ENCODE data around the gene NARS2.

The NARS2 gene

GRCh38 chr11:78419327-78419726, 155.3 kb downstream of the NARS2 start:
- H3K4me3 ChIP-seq = peak overlapping the region in 7 of 10 experiments; percentile 71 to 89 (median 82); a peak in 9 of 20 replicates
- peaks cover 0 to 20% (median 0%) of the 10 kb centered on the region in 11 experiments; a peak in 6 of 22 replicates for H3K36me3 ChIP-seq

GRCh38 chr11:78418584-78419211, 156.0 kb downstream of the NARS2 start:
- peaks cover 75 to 82% (median 78%) of the 10 kb centered on the region in 10 experiments for H3K4me1 ChIP-seq

More at GRCh38 chr11:78419327-78419726, 155.3 kb downstream of the NARS2 start:
- Histone ChIP-seq H3K4me1 (peaks cover 75 to 83% (median 78%) of the 10 kb centered on the region in 10 experiments), H3K9me3 (replicated peaks in 1 of 11) (peaks cover 0 to 4% (median 0%) of the 10 kb centered on the region in 11 experiments; a peak in 3 of 22 replicates), H3K4me2 (peak overlapping the region; percentile 75 to 98 (median 93)), H3K27me3 (no peaks in the 10 kb centered on the region), H4K20me1 (peaks cover 0 to 12% (median 3%) of the 10 kb centered on the region in 11 experiments; a peak in 8 of 22 replicates), H3K27ac (peak overlapping the region; percentile 97 to 99 (median 99)), H3K9ac (peak overlapping the region; percentile 95 to 99 (median 99))
- TF ChIP-seq Cebpa-rat (IDR thresholded peaks at IDR 0.05) = peak in 9 of 11 experiments; percentile 9 to 93 (median 60); a peak in 11 of 22 replicates

GRCh38 chr11:78417888-78418583, 156.6 kb downstream of the NARS2 start:
- Histone ChIP-seq H3K9ac (peak overlapping the region; percentile 95 to 99 (median 99)), H3K4me2 (peak overlapping the region; percentile 75 to 98 (median 93)), H3K27ac (peak overlapping the region; percentile 97 to 99 (median 99)), H3K4me3 (peak overlapping the region; percentile 71 to 89 (median 82)), H3K27me3 (no peaks in the 10 kb centered on the region), H3K9me3 (replicated peaks in 1 of 11) (peaks cover 0 to under 1% (median 0%) of the 10 kb centered on the region in 11 experiments; a peak in 2 of 22 replicates), H4K20me1 (peaks cover 0 to 25% (median 16%) of the 10 kb centered on the region in 11 experiments; a peak in 13 of 22 replicates), H3K4me1 (peaks cover 75 to 82% (median 77%) of the 10 kb centered on the region in 10 experiments), H3K36me3 (peaks cover 0 to 20% (median 8%) of the 10 kb centered on the region in 11 experiments; a peak in 11 of 22 replicates)
- TF ChIP-seq Cebpa-rat (IDR thresholded peaks at IDR 0.05) = no peak

More at GRCh38 chr11:78418584-78419211, 156.0 kb downstream of the NARS2 start:
- no peak for TF ChIP-seq Cebpa-rat (IDR thresholded peaks at IDR 0.05)
- H4K20me1 ChIP-seq = peaks cover 0 to 19% (median 10%) of the 10 kb centered on the region in 11 experiments; a peak in 12 of 22 replicates
- peak overlapping the region; percentile 95 to 99 (median 99) for H3K9ac ChIP-seq
- no peaks in the 10 kb centered on the region for H3K27me3 ChIP-seq
- peak overlapping the region; percentile 71 to 89 (median 82) for H3K4me3 ChIP-seq
- peaks cover 0 to 19% (median 2%) of the 10 kb centered on the region in 11 experiments; a peak in 10 of 22 replicates for H3K36me3 ChIP-seq
- peak overlapping the region; percentile 97 to 99 (median 99) for H3K27ac ChIP-seq
- peaks cover 0 to 4% (median 0%) of the 10 kb centered on the region in 11 experiments; a peak in 3 of 22 replicates for H3K9me3 ChIP-seq (replicated peaks in 1 of 11)
- H3K4me2 ChIP-seq = peak overlapping the region; percentile 75 to 98 (median 93)

- no peaks in the 10 kb centered on the region for H3K27me3 ChIP-seq
- H3K9me3 ChIP-seq (replicated peaks in 1 of 11) = peaks cover 0 to 8% (median under 1%) of the 10 kb centered on the region in 11 experiments; a peak in 8 of 22 replicates
- H3K4me3 ChIP-seq = peak within 1 kb of the TSS; percentile 71 to 89 (median 82)
- peak within 1 kb of the TSS; percentile 88 to 99 (median 94) for H3K4me2 ChIP-seq
- H3K4me1 ChIP-seq = peaks cover 68 to 77% (median 75%) of the 10 kb centered on the region in 10 experiments
- H3K36me3 ChIP-seq = peaks cover 0 to 21% (median 15%) of the 10 kb centered on the region in 11 experiments; a peak in 14 of 22 replicates
- no peak for TF ChIP-seq Cebpa-rat (IDR thresholded peaks at IDR 0.05)
- H4K20me1 ChIP-seq = peaks cover 0 to 32% (median 22%) of the 10 kb centered on the region in 11 experiments; a peak in 13 of 22 replicates
- H3K27ac ChIP-seq = peak within 1 kb of the TSS; percentile 97 to 99 (median 99)
- H3K9ac ChIP-seq = peak within 1 kb of the TSS; percentile 95 to 99 (median 99)
Observed at GRCh38 chr11:78417175-78417887, 157.3 kb downstream of the NARS2 start, which contains the start of gene GAB2. TSS of gene GAB2 (minus strand) at chr11:78417820. CDS start at chr11:78417720, 100 bp downstream.

- H3K27ac ChIP-seq = peak overlapping the region; percentile 97 to 99 (median 99)
- H3K4me2 ChIP-seq = peak overlapping the region; percentile 77 to 99 (median 87)
Observed at GRCh38 chr11:78416285-78417174, 158.1 kb downstream of the NARS2 start.

GRCh38 chr11:78415338-78415737, 159.3 kb downstream of the NARS2 start:
- Histone ChIP-seq H3K4me2 (peak overlapping the region; percentile 77 to 99 (median 87)), H3K27me3 (no peaks in the 10 kb centered on the region), H3K4me1 (peaks cover 48 to 65% (median 55%) of the 10 kb centered on the region in 10 experiments), H3K9ac (peak overlapping the region; percentile 95 to 99 (median 99)), H3K27ac (peak overlapping the region; percentile 97 to 99 (median 99)), H3K9me3 (replicated peaks in 1 of 11) (peaks cover 7 to 28% (median 21%) of the 10 kb centered on the region in 11 experiments), H3K36me3 (peaks cover 5 to 36% (median 31%) of the 10 kb centered on the region in 11 experiments), H4K20me1 (peaks cover 0 to 50% (median 23%) of the 10 kb centered on the region in 11 experiments; a peak in 13 of 22 replicates), H3K4me3 (peak overlapping the region; percentile 71 to 89 (median 82); a peak in 19 of 20 replicates)
- no peak for TF ChIP-seq Cebpa-rat (IDR thresholded peaks at IDR 0.05)

More at GRCh38 chr11:78416285-78417174, 158.1 kb downstream of the NARS2 start:
- Histone ChIP-seq H3K9ac (peak overlapping the region; percentile 95 to 99 (median 99)), H3K9me3 (replicated peaks in 1 of 11) (peaks cover 0 to 16% (median 9%) of the 10 kb centered on the region in 11 experiments; a peak in 19 of 22 replicates), H4K20me1 (peaks cover 0 to 40% (median 22%) of the 10 kb centered on the region in 11 experiments; a peak in 13 of 22 replicates), H3K36me3 (peaks cover 0 to 24% (median 20%) of the 10 kb centered on the region in 11 experiments; a peak in 19 of 22 replicates), H3K4me3 (peak overlapping the region; percentile 71 to 89 (median 82)), H3K4me1 (peaks cover 60 to 76% (median 67%) of the 10 kb centered on the region in 10 experiments), H3K27me3 (no peaks in the 10 kb centered on the region)
- no peak for TF ChIP-seq Cebpa-rat (IDR thresholded peaks at IDR 0.05)

Data from BLaER1 treated with 17β-estradiol and CSF1 and Interleukin-3, amounts not matched to agents 10 nM and 100 nM (cell line).